Measurements from ENCODE around the gene PNLDC1.

The PNLDC1 gene

DNA sequence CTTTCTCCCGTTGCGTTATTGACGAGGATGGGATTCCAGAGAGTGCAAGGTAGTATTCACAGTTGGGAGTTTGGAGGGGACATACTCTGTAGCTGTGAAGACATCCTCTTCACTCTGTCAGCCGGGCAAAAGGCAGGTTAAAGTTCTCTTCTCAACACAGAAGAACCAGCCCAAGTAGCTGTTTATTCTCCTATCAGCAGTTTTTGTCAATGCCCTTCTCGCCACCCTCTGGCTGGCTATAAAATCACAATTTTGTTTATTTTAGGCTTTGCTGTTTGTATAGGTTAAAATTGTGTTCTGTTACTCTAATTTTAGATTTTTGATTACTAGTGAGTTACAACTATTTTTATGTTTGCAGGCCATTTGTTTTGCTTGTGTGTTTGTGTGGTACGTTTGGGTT, 52.8 kb downstream of the PNLDC1 start:
- peak; percentile 61 for DNase-seq

DNA sequence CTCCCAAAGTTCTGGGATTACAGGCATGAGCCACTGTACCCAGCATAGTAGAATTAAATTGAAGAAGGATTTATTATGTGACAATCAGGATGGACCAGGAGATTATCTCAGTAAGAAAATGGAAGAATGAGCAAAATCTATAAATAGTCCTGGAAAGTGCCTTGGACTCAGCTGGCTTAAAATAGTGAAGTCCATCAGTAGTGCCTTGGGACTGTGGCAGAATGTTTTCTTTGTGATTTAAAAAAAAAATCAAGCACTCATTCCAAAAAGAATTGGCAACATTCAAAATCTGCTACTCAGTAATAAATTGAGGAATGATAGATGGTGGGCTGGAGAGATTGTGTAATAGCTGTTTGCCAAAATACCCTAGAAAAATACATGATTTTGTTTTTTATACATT, 53.7 kb downstream of the PNLDC1 start:
- no peak for DNase-seq

DNA sequence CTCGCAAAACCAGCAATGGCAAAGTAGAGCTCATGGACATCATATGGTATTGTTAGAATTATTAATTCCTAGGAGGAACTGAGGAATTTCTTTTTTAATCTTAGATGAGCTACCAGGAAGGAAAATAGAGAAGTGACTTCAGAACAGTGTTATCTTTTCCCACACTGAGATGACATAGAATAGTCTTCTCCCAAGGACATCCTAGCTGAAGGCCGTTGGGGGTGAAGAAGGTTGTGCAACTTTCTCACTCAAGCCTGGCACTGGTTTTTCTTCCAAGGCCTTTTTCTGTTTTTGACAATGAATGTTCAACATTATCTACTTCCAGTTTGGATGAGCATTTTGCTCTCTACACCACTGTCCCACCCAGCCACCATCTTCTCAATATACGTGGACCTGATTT, 54.9 kb downstream of the PNLDC1 start:
- peak; percentile 74 for DNase-seq

DNA sequence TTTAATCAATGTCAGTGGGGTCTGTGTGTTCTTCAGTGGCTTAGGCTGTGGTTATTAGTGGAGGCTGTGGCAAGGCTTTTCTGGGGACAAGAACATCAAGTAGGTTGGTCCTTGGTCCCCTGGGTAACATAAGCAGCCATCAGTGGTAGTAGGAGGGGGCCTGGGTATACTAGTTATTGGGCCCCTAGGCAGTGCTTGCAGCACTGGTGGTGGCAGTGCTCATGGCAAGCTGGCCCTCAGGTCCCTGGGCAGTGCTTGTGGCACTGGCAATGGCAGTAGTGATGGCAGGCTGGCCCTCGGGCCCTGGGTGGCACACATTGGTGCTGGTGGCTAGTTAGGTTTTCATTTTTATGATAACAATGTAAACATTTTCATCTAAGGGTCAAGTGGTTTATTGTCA, 58.2 kb downstream of the PNLDC1 start:
- DNase-seq = no peak

DNA sequence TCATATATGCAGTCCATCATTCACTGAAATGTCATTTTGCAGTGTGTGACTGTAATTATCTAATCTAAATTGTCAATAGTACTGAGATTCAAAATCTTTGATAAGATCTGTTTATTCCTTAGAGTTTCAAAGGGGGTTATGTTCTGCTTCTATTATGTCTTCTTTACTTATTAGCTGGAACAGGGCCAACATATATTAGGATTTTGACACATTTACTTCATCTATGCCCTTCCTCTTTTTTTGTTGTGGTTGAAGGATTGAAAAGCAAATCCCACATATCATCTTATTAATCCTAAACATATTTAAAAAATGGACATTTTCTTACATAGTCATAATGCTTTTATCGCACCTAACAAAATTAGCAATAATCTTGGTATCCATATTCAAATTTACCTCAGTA, 60.4 kb downstream of the PNLDC1 start:
- DNase-seq = no peak

DNA sequence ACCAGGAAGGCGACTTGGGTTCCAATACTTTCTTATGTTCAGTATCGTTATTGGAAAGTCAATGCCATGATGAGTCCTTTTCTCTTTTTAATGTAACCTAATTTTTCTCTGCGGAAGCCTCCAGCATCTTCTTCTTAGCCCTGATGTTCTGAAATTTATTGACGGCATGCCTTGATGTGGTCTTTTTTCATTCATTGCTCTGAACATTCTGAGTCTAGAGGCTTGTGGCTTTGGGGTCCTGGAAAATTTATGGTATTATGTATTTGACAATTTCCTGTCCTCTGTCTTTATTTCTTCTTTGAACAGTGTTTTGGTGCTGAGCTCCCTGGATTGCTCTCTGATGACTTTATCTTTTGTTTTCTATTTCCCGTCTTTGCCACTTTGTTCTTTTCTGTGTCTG, 62.0 kb downstream of the PNLDC1 start:
- no peak for DNase-seq

DNA sequence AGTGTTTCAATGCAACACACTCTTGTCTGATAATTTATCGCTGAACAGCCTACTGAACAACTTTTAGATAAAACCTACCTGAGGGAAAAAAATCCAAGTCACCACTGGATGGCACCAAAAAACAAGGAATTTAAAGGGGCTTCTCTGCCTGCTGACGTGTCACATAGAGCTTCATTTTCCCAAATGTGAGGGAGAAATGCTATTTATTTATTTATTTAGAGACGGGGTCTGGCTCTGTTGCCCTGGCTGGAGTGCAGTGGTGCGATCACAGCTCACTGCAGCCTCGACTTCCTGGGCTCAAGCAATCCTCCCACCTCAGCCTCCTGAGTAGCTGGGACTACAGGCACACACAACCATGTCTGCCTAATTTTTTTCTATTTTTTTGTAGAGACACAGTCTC, 63.3 kb downstream of the PNLDC1 start:
- DNase-seq = peak; percentile 89

DNA sequence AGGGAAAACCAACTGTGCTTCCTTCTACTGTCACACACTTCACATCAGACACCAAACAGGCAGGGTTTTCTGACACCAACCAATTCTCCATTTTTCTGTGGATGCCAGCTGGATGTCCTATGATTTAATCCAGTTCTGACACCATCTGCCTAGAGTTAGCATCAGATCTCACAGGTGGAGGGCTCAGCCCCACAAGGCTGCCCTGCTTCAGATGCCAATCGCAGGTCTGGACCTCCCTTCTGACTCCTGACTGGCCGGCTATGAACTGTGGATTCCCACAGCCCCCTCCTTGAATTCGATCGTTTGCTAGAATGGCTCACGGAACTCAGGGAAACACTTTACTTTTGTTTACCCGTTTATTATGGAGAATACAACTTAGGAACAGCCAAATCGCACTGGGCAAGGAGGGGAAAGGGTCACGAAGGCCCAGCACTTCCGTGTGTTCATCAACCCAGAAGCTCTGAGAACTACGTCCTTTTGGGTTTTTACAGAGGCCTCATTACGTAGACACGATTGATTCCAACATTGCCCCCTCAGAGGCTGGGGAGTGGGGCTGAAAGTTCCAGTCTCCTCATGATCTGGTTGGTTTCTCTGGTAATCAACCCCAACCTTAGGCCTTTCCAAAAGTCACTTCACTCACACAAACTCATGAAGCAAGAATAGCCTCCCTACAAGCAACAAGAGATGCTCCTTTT, 65.3 kb downstream of the PNLDC1 start:
- no peak for DNase-seq

DNA sequence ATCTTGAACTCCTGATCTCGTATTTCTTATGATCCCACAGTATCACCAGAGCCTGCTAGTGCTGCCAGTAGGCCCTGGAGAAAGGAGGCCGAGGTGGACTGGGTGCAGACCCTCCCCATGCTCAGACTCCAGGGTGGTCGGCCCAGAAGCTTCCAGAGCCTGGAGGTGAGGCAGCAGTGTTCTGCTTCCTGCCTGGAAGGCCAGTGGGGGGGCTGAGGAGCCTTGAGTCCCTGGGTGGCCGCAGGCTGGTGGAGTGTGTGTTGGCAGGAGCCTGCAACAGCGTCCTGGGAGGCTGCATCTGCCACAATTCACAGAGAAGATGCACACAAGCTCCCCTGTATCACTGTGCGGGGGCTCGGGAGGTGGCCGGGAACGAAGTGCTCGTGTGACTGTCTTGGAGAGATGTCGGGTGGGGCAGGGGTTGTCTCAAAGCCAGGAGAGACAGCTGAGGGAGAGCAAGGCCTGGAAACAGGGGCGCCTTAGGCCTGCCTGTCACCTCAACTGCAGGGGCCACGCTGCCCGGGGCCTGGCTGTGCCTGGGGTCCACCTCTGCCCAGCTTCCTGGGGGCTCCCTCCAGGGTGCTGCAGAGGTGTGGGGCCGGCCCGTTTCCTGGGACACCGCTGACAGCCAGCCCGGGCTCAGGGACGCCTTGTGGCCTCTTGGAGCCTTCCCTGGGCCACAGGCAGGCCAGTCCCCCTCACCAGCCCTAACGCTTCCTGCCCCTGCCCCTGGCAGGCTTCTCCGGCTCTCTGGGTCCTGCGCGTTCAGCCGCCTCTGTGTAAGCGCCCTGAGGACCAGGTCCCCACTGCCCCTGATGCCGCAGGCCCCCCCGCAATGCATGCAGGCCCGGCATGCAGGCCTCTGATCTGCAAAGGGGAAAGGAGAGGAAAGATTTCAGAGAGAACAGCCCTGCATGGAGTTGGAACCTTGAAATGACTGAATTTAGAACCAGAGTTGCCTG, 66.5 kb downstream of the PNLDC1 start:
- DNase-seq = no peak

Measured in OCI-M1 (cell line).